Muscle layer of duodenum (tissue), 2 donors: Measurements from ENCODE around the gene NT5DC3.

Experiments
- H3K27ac ChIP-seq: one replicate; pipeline ENCODE4 v1.7.0; 2013; ENCODE audit warnings: mild to moderate bottlenecking, low read length
- H3K27me3 ChIP-seq: one replicate; pipeline ENCODE4 v1.7.0; 2013; ENCODE audit warnings: low read depth, mild to moderate bottlenecking, control low read depth, low read length
- H3K36me3 ChIP-seq, 2 donors: one replicate each; pipeline ENCODE4 v1.7.0; 2013; ENCODE audit warnings: low read length in 2 of 2, control low read depth in 1 of 2, mild to moderate bottlenecking in 1 of 2; ENCODE audit not compliant: insufficient read depth in 2 of 2, control insufficient read depth in 1 of 2
- H3K4me1 ChIP-seq, 2 donors: one replicate each; pipeline ENCODE4 v1.7.0; 2013; ENCODE audit warnings: low read length in 2 of 2, mild to moderate bottlenecking in 2 of 2, control low read depth in 1 of 2, moderate library complexity in 1 of 2; ENCODE audit not compliant: insufficient read depth in 2 of 2, control insufficient read depth in 1 of 2
- H3K4me3 ChIP-seq, 2 donors: one replicate each; pipeline ENCODE4 v1.7.0; 2013; ENCODE audit warnings: low read length in 2 of 2, low read depth in 1 of 2, mild to moderate bottlenecking in 1 of 2
- H3K9me3 ChIP-seq, 2 donors: one replicate each; pipeline ENCODE4 v1.7.0; 2013; ENCODE audit warnings: low read length in 2 of 2, control low read depth in 1 of 2, mild to moderate bottlenecking in 1 of 2; ENCODE audit not compliant: control insufficient read depth in 1 of 2
- donor health status: healthy.

NT5DC3 gene

DNA sequence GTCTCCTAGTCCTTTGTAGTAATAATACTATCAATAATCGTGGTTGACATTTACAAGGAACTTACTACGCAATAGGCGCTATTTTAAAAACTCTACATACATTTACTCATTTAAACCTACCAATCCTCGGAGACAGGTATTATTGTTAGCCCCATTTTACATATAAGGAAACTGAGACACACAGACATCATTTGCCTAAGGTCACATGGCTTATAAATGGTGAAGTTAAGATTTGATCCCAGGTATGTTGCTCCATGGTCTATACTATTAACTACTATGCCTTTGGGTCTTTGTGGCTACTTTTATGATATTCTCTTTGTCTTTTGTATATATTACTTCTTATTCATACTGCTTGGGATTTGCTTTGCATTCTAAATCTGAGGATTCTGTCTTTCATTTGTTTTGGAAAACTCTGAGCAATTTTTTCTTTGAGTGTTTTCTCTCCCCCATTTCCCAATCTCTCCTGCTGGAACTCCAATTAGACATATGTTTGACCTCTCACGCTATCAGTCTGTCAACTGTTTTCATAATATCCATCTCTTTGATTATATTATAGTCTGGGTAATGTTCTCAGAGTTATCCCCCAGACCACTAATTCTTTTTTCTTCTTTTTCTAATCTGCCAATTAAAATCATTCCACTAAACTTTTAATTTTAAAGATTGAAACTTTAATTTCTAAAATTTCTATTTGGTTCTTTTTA, 10.9 kb downstream of the NT5DC3 start:
- Histone ChIP-seq H3K27ac (no peak overlapping the region), H3K4me1 (peaks cover 0 to 15% of the 10 kb centered on the region in 2 donors), H3K4me3 (no peak overlapping the region)

GRCh38 chr12:103829092-103829491, 11.9 kb downstream of the NT5DC3 start:
- no peaks in the 10 kb centered on the region for H3K9me3 ChIP-seq
- no peak overlapping the region for H3K4me3 ChIP-seq
- H3K27ac ChIP-seq, result no peak overlapping the region
- H3K36me3 ChIP-seq, result no peaks in the 10 kb centered on the region
- H3K27me3 ChIP-seq, result no peaks in the 10 kb centered on the region
- H3K4me1 ChIP-seq, result peaks cover 0 to 24% of the 10 kb centered on the region in 2 donors

More for the DNA sequence above, 10.9 kb downstream of the NT5DC3 start:
- Histone ChIP-seq H3K9me3 (no peaks in the 10 kb centered on the region), H3K36me3 (no peaks in the 10 kb centered on the region), H3K27me3 (no peaks in the 10 kb centered on the region)

GRCh38 chr12:103827911-103828391, 13.1 kb downstream of the NT5DC3 start:
- Histone ChIP-seq H3K27ac (no peak overlapping the region), H3K4me3 (no peak overlapping the region), H3K36me3 (no peaks in the 10 kb centered on the region), H3K9me3 (no peaks in the 10 kb centered on the region), H3K27me3 (no peaks in the 10 kb centered on the region), H3K4me1 (peaks cover 0 to 24% of the 10 kb centered on the region in 2 donors)

- Histone ChIP-seq H3K27ac (no peak overlapping the region), H3K4me3 (no peak overlapping the region), H3K27me3 (no peaks in the 10 kb centered on the region), H3K36me3 (no peaks in the 10 kb centered on the region), H3K9me3 (peaks cover 0 to 5% of the 10 kb centered on the region in 2 donors), H3K4me1 (peaks cover 0 to 34% of the 10 kb centered on the region in 2 donors)
Measured at GRCh38 chr12:103824845-103825244, 16.2 kb downstream of the NT5DC3 start.

- Histone ChIP-seq H3K36me3 (no peaks in the 10 kb centered on the region), H3K4me1 (peaks cover 0 to 39% of the 10 kb centered on the region in 2 donors), H3K4me3 (no peak overlapping the region), H3K27me3 (no peaks in the 10 kb centered on the region), H3K9me3 (peaks cover 0 to 5% of the 10 kb centered on the region in 2 donors), H3K27ac (no peak overlapping the region)
Measured at GRCh38 chr12:103824290-103824689, 16.7 kb downstream of the NT5DC3 start.

DNA sequence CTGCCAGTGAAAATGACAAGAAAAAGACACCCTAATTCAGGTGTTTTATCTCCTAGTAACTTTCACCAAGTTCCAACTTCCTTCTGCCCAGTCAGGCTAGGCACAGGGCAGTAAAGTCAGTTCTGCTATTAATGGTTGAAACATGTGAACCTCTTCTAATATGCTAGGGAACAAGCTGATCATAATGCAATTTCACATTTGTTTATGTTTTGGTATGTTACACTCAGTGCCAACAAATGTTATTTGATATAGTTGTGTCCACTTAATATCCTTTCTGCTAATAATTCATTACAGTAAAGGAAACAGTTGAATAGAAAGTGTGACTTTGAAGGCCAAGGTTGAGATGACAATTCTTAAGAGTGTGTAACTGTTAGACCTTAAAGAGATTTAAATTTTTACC, 17.2 kb downstream of the NT5DC3 start:
- Histone ChIP-seq H3K4me3 (no peak overlapping the region), H3K27me3 (no peaks in the 10 kb centered on the region), H3K27ac (no peak overlapping the region), H3K9me3 (peaks cover 0 to 5% of the 10 kb centered on the region in 2 donors), H3K36me3 (no peaks in the 10 kb centered on the region), H3K4me1 (peaks cover 0 to 43% of the 10 kb centered on the region in 2 donors)

DNA sequence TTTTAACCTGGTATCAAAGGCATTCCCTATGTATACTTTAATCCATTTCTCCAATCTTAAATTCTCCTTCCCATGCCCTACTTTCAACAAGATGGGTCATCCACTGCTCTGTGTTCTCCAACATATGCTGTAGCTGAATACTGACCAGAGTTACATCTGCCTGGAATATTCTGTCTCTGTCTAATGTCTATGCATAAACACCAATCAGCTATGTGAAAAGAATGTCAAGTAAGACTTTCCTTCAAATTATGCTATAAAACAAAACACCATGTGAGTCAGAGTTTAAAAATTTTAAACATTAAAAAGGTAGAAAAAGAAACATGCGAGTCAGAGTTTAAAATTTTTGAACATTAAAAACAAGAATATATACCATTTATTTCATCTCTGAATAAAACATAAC, 19.3 kb downstream of the NT5DC3 start:
- no peaks in the 10 kb centered on the region for H3K36me3 ChIP-seq
- H3K4me1 ChIP-seq, result peaks cover 0 to 41% of the 10 kb centered on the region in 2 donors
- no peaks in the 10 kb centered on the region for H3K27me3 ChIP-seq
- no peak overlapping the region for H3K4me3 ChIP-seq
- peaks cover 0 to 5% of the 10 kb centered on the region in 2 donors for H3K9me3 ChIP-seq
- H3K27ac ChIP-seq, result no peak overlapping the region

GRCh38 chr12:103820881-103821489, 20.0 kb downstream of the NT5DC3 start:
- H3K4me3 ChIP-seq, result no peak overlapping the region
- H3K36me3 ChIP-seq, result no peaks in the 10 kb centered on the region
- H3K27ac ChIP-seq, result no peak overlapping the region
- peaks cover 0 to 41% of the 10 kb centered on the region in 2 donors for H3K4me1 ChIP-seq
- H3K27me3 ChIP-seq, result no peaks in the 10 kb centered on the region
- H3K9me3 ChIP-seq, result peaks cover 0 to 5% of the 10 kb centered on the region in 2 donors

DNA sequence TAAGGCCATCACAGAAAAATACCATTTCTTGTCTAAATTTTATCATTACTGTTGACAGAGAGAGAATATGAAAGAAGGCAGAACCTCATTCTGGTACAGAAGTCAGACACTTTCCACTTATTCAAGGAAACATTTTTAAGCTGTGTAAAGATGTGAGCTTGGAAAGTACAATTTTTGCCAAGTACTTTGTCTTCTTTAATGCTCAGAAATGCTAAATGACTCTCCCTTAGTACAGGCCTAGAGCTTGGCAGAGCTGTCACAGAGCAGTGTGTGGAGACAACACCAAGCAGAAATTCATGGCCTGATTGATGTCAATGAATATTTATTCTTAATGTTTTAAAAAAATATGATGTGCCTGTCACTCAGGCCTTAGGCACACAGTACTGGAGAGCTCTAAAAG, 20.7 kb downstream of the NT5DC3 start:
- Histone ChIP-seq H3K4me3 (no peak overlapping the region), H3K27ac (no peak overlapping the region), H3K4me1 (peaks cover 0 to 36% of the 10 kb centered on the region in 2 donors), H3K9me3 (peaks cover 0 to 5% of the 10 kb centered on the region in 2 donors), H3K36me3 (no peaks in the 10 kb centered on the region), H3K27me3 (no peaks in the 10 kb centered on the region)

DNA sequence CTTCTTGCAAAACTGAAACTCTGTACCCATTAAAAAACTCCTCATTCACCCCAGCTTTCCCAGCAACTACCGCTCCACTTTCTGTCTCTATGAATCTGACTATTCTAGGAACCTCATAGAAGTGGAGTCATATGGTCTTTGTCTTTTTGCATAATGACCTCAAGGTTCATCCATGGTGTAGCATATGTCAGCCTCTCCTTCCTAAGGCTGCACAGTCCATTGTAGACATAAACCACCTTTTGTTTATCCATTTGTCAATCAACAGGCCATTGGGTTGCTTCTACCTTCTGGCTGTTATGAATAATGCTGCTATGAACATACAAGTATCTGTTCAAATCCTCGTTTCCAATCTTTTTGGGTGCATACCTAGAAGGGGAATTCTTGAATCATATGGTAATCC, 21.1 kb downstream of the NT5DC3 start:
- Histone ChIP-seq H3K4me3 (no peak overlapping the region), H3K4me1 (peaks cover 0 to 33% of the 10 kb centered on the region in 2 donors), H3K27ac (no peak overlapping the region), H3K36me3 (no peaks in the 10 kb centered on the region), H3K9me3 (peaks cover 0 to 5% of the 10 kb centered on the region in 2 donors), H3K27me3 (no peaks in the 10 kb centered on the region)

DNA sequence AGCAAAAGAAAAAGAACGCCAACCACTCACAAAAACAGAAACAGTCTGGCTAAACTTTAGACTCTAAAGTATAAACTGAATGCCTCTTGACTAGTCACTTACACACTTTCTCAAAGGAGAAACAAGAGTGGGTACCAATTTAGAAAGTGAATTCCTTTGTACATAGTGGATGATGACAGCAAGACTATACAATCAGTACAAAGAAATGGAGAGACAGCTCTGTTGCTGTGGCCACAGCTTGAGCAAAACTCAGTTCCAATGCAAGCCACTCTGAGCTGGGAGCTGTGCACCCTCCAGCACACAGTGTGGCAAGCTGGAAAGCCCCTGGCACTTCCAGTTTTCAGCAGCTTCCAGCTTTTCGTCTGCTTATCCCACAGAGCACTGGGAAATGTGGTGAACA, 21.7 kb downstream of the NT5DC3 start:
- Histone ChIP-seq H3K9me3 (peaks cover 0 to 5% of the 10 kb centered on the region in 2 donors), H3K4me3 (no peak overlapping the region), H3K27ac (no peak overlapping the region), H3K4me1 (peaks cover 0 to 27% of the 10 kb centered on the region in 2 donors), H3K27me3 (no peaks in the 10 kb centered on the region), H3K36me3 (no peaks in the 10 kb centered on the region)
